Colonic mucosa (tissue), 4 donors: Measurements from ENCODE around the gene FAAP100. TPM values are rescaled to one million over a fixed set of nuclear protein-coding genes. Genes with fewer than 3 reads are reported as not detected.

ENCODE experiments used
- DNase-seq: peaks from one replicate; pipeline ENCODE4 v3.0.0-alpha.2; 2020
- H3K27ac ChIP-seq: fragments of 200-600 bp; one replicate; pipeline ENCODE4 v1.8.0; 2021
- H3K27me3 ChIP-seq: fragments of 200-600 bp; one replicate; pipeline ENCODE4 v1.8.0; 2021
- H3K36me3 ChIP-seq: fragments of 200-600 bp; one replicate; pipeline ENCODE4 v1.8.0; 2021
- H3K4me1 ChIP-seq: fragments of 200-600 bp; one replicate; pipeline ENCODE4 v1.8.0; 2021; ENCODE audit warnings: mild to moderate bottlenecking
- H3K4me3 ChIP-seq: fragments of 200-600 bp; one replicate; pipeline ENCODE4 v1.8.0; 2021
- H3K9ac ChIP-seq, 2 donors: one replicate each; pipeline ENCODE4 v1.7.0; 2013; ENCODE audit warnings: control low read depth in 2 of 2, low read depth in 2 of 2, low read length in 2 of 2
- H3K9me3 ChIP-seq: fragments of 200-600 bp; one replicate; pipeline ENCODE4 v1.8.0; 2021
- intact Hi-C: fragments of 100-400 bp; cut with DNase I; formaldehyde crosslinking; loops from one replicate; pipeline ENCODE4 v1.14.1; 2022
- total RNA-seq, 2 donors: library from RNA; stranded (reverse); fragmentation: NEBNext Ultra II Directional in 1 of 2; extraction: Animal tissue kit (Norgen Biotek cat#: 25700) in 1 of 2; gene quantifications; one replicate each; pipeline ENCODE4 v1.2.1, GENCODE V29; 2021
- TF ChIP-seq, protein P1 (sequence below): fragments of 200-600 bp; IDR thresholded peaks from one replicate; pipeline ENCODE4 v1.8.0; 2022; ENCODE audit warnings: antibody characterized with exemption, mild to moderate bottlenecking
- donor health status: healthy.
- donor health status: DM: no; HTN: no; CAD: no.
- donor health status: DM: no; HTN: no; CAD: no.

Gene FAAP100
- total RNA-seq, 2 donors from 2014 or later: 16.5 to 34.3 TPM

- Histone ChIP-seq H3K27ac (no peak overlapping the region), H3K36me3 (peaks cover 10% of the 10 kb centered on the region), H3K4me1 (peaks cover 10% of the 10 kb centered on the region), H3K9me3 (no peaks in the 10 kb centered on the region), H3K27me3 (no peaks in the 10 kb centered on the region), H3K9ac (no peak overlapping the region), H3K4me3 (no peak overlapping the region)
- TF ChIP-seq, protein P1, sequence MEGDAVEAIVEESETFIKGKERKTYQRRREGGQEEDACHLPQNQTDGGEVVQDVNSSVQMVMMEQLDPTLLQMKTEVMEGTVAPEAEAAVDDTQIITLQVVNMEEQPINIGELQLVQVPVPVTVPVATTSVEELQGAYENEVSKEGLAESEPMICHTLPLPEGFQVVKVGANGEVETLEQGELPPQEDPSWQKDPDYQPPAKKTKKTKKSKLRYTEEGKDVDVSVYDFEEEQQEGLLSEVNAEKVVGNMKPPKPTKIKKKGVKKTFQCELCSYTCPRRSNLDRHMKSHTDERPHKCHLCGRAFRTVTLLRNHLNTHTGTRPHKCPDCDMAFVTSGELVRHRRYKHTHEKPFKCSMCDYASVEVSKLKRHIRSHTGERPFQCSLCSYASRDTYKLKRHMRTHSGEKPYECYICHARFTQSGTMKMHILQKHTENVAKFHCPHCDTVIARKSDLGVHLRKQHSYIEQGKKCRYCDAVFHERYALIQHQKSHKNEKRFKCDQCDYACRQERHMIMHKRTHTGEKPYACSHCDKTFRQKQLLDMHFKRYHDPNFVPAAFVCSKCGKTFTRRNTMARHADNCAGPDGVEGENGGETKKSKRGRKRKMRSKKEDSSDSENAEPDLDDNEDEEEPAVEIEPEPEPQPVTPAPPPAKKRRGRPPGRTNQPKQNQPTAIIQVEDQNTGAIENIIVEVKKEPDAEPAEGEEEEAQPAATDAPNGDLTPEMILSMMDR: no peak
- intact Hi-C loops: loop anchor here (5.0 kb wide), 1 partner anchor 40 kb away; no protein-coding TSS in a partner anchor
- no peak for DNase-seq
These were observed 5.3 kb upstream of the FAAP100 start for GRCh38 chr17:81557276-81558114.

DNA sequence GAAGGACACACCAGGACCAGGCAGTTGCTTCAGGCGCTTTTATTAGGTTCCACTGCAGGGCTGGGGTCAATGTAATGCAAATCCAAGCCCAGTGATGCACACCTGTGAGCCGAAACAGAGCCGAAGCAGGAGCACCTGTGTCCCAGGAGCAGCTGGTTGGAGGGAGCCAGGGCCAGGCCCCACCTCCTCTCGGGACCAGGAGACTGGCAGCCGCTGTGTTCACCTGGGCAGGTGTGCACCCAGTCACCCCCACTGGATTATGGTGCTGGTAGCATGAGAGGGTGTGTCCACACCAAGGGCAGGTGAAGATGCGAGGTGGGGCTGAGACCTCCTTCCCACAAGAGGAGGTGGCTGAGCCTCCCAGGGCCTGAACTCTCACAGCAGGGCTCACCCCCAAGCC is 4.7 kb upstream of the FAAP100 start:
- Histone ChIP-seq H3K36me3 (peaks cover 10% of the 10 kb centered on the region), H3K4me1 (peaks cover 10% of the 10 kb centered on the region), H3K27me3 (no peaks in the 10 kb centered on the region), H3K4me3 (no peak overlapping the region), H3K27ac (no peak overlapping the region), H3K9me3 (no peaks in the 10 kb centered on the region), H3K9ac (no peak overlapping the region)
- intact Hi-C loops: loop anchor here (5.0 kb wide), 1 partner anchor 40 kb away; no protein-coding TSS in a partner anchor
- TF ChIP-seq, protein P1: no peak
- DNase-seq: peak; percentile 49

- no peak for DNase-seq
- Histone ChIP-seq H3K9ac (no peak overlapping the region), H3K4me1 (peaks cover 12% of the 10 kb centered on the region), H3K36me3 (peaks cover 10% of the 10 kb centered on the region), H3K27ac (no peak overlapping the region), H3K27me3 (no peaks in the 10 kb centered on the region), H3K9me3 (no peaks in the 10 kb centered on the region), H3K4me3 (no peak overlapping the region)
- TF ChIP-seq, protein P1: no peak
- intact Hi-C loops: loop anchor here (5.0 kb wide), 1 partner anchor 41 kb away; no protein-coding TSS in a partner anchor
These were observed 4.1 kb upstream of the FAAP100 start for GRCh38 chr17:81556175-81556691.

GRCh38 chr17:81553616-81554181 is 1.5 kb upstream of the FAAP100 start:
- intact Hi-C loops: no loop called here
- Histone ChIP-seq H3K36me3 (peaks cover 5% of the 10 kb centered on the region), H3K27me3 (no peaks in the 10 kb centered on the region), H3K4me1 (peaks cover 15% of the 10 kb centered on the region), H3K27ac (peak overlapping the region; percentile 94), H3K9me3 (no peaks in the 10 kb centered on the region), H3K4me3 (peak overlapping the region; percentile 92), H3K9ac (peak overlapping the region in 1 of 2 donors; percentile 90)
- DNase-seq: peak; percentile 39
- TF ChIP-seq, protein P1: no peak

DNA sequence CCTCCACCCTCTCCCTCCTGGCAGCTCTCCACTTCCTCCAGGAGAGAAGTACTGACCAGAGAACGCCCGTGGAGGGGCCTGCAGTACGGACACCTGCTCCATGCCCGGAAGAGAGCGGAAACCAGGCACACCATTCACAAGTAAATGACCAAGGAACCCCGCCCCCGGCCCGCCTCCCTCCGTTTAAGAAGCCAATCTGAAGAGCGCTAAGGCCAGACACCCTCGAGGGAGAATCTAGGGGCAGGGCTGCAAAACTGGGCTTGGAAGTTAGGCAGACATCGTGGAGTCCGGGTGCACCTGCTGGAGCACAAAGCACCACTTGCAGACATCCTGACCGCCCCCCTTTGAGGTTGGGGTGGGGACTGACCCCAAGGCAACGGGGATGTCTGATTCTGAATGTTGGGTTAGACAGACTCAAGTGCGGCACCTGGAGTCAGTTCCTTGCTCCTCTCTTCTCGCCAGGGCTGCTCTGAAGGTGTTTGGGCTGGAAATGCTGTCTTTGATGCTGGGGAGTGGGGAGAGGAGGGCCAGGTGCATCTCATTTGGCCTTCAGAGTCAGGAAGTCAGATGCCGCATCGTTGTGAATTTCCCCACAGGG is 964 bp upstream of the FAAP100 start:
- peaks cover 15% of the 10 kb centered on the region for H3K4me1 ChIP-seq
- no peaks in the 10 kb centered on the region for H3K27me3 ChIP-seq
- H3K4me3 ChIP-seq: peak overlapping the region; percentile 92
- no peaks in the 10 kb centered on the region for H3K36me3 ChIP-seq
- DNase-seq: peak; percentile 83
- H3K9me3 ChIP-seq: no peaks in the 10 kb centered on the region
- intact Hi-C loops: no loop called here
- peak overlapping the region; percentile 70 to 90 for H3K9ac ChIP-seq
- H3K27ac ChIP-seq: peak overlapping the region; percentile 94
- TF ChIP-seq, protein P1: no peak
